WTC11 (cell line): ENCODE measurements around the gene BBS9. TPM values are rescaled to one million over a fixed set of nuclear protein-coding genes. Genes with fewer than 3 reads are reported as not detected.

Experiments
- ATAC-seq: fragments of 200-7000 bp; cut with Tn5 transposase; 2 replicates; pipeline ENCODE4 v1.10.0; 2021; ENCODE audit warnings: mild to moderate bottlenecking, moderate library complexity
- CTCF ChIA-PET: fragments of 300-600 bp; sonication (Branson Sonifier 250); formaldehyde crosslinking; loops from one replicate; lab custom pipeline; 2021; ENCODE audit warnings: antibody characterized with exemption; lab: Charles Lee
- POLR2A ChIA-PET: fragments of 350-600 bp; sonication (Branson Sonifier 250); formaldehyde crosslinking; loops from one replicate; lab custom pipeline; 2021; ENCODE audit warnings: antibody characterized with exemption; lab: Charles Lee
- DNase-seq: peaks from one replicate; pipeline ENCODE4 v3.0.0; 2021; ENCODE audit warnings: low spot score
- H3K27ac Mint-ChIP-seq: 2 replicates; pipeline ENCODE4 v1.8.0; 2021; ENCODE audit warnings: mixed read lengths
- H3K27me3 Mint-ChIP-seq: 2 replicates; pipeline ENCODE4 v1.8.0; 2021; ENCODE audit warnings: low read depth, mild to moderate bottlenecking, moderate library complexity, mixed read lengths
- H3K36me3 Mint-ChIP-seq: 2 replicates; pipeline ENCODE4 v1.8.0; 2021; ENCODE audit warnings: mixed read lengths
- H3K4me1 Mint-ChIP-seq: 2 replicates; pipeline ENCODE4 v1.8.0; 2022; ENCODE audit warnings: mixed read lengths
- H3K4me3 Mint-ChIP-seq: 2 replicates; pipeline ENCODE4 v1.8.0; 2021; ENCODE audit warnings: mild to moderate bottlenecking, moderate library complexity, mixed read lengths
- H3K9me3 Mint-ChIP-seq: 2 replicates; pipeline ENCODE4 v1.8.0; 2021; ENCODE audit warnings: mixed read lengths
- ATF1 ChIP-seq: sonication (generic); formaldehyde crosslinking; IDR thresholded peaks from 2 replicates; pipeline ENCODE4 v1.8.1; 2023; ENCODE audit warnings: mild to moderate bottlenecking, moderate library complexity, missing genetic modification reagents
- CBFB ChIP-seq: sonication (generic); formaldehyde crosslinking; IDR thresholded peaks from 2 replicates; pipeline ENCODE4 v1.8.1; 2022; ENCODE audit warnings: mild to moderate bottlenecking, low read depth, missing genetic modification reagents
- FOXP1 ChIP-seq: sonication (generic); formaldehyde crosslinking; IDR thresholded peaks from 2 replicates; pipeline ENCODE4 v1.8.0; 2022; ENCODE audit warnings: missing genetic modification reagents, mild to moderate bottlenecking, moderate library complexity, borderline replicate concordance
- GTF2I ChIP-seq: fragments of 250-450 bp; sonication (Bioruptor Pico); conservative IDR thresholded peaks from 2 replicates; pipeline ENCODE4 v1.4.0; 2021; ENCODE audit warnings: mild to moderate bottlenecking
- NFATC4 ChIP-seq: fragments of 250-450 bp; sonication (Bioruptor Pico); IDR thresholded peaks from 2 replicates; pipeline ENCODE4 v1.9.0; 2021; ENCODE audit warnings: mild to moderate bottlenecking
- NR1H2 ChIP-seq: sonication (generic); formaldehyde crosslinking; IDR thresholded peaks from 2 replicates; pipeline ENCODE4 v1.9.0; 2021; ENCODE audit warnings: mild to moderate bottlenecking, moderate library complexity, missing genetic modification reagents
- NR3C1 ChIP-seq: sonication (generic); formaldehyde crosslinking; conservative IDR thresholded peaks from 2 replicates; pipeline ENCODE4 v1.8.1; 2023; ENCODE audit warnings: low read depth, mild to moderate bottlenecking, missing genetic modification reagents
- TEAD4 ChIP-seq: sonication (generic); formaldehyde crosslinking; IDR thresholded peaks from 2 replicates; pipeline ENCODE4 v1.8.0; 2022; ENCODE audit warnings: mild to moderate bottlenecking, missing genetic modification reagents
- ZBTB21 ChIP-seq: sonication (generic); formaldehyde crosslinking; IDR thresholded peaks from 2 replicates; pipeline ENCODE4 v1.8.1; 2023; ENCODE audit warnings: mild to moderate bottlenecking, missing genetic modification reagents, borderline replicate concordance
- ZNF671 ChIP-seq: fragments of 250-450 bp; sonication (Bioruptor Pico); IDR thresholded peaks from 2 replicates; pipeline ENCODE4 v1.8.0; 2021; ENCODE audit warnings: mild to moderate bottlenecking
- total RNA-seq: library from RNA; stranded (reverse); gene quantifications from 3 replicates; pipeline ENCODE4 v1.2.3, GENCODE V29; 2021
- TF ChIP-seq, protein P1 (sequence below): fragments of 200-600 bp; IDR thresholded peaks from 2 replicates; pipeline ENCODE4 v1.8.0; 2022; ENCODE audit warnings: antibody characterized with exemption
- TF ChIP-seq, protein P2 (sequence below): sonication (generic); formaldehyde crosslinking; IDR thresholded peaks from 2 replicates; pipeline ENCODE4 v1.8.0; 2022; ENCODE audit warnings: mild to moderate bottlenecking, missing genetic modification reagents
- TF ChIP-seq, protein P3 (sequence below): sonication (generic); formaldehyde crosslinking; IDR thresholded peaks from 2 replicates; pipeline ENCODE4 v1.8.0; 2022; ENCODE audit warnings: mild to moderate bottlenecking, missing genetic modification reagents
- TF ChIP-seq, protein P4 (sequence below): fragments of 250-450 bp; sonication (Bioruptor Pico); IDR thresholded peaks from 2 replicates; pipeline ENCODE4 v1.9.0; 2021; ENCODE audit warnings: moderate library complexity, mild to moderate bottlenecking, inconsistent platforms, borderline replicate concordance
- TF ChIP-seq, protein P5 (sequence below): sonication (generic); formaldehyde crosslinking; conservative IDR thresholded peaks from 2 replicates; pipeline ENCODE4 v1.8.1; 2023; ENCODE audit warnings: mild to moderate bottlenecking, low read depth, missing genetic modification reagents, moderate library complexity
- TF ChIP-seq, protein P6 (sequence below): sonication (generic); formaldehyde crosslinking; IDR thresholded peaks from 2 replicates; pipeline ENCODE4 v1.8.1; 2022; ENCODE audit warnings: mild to moderate bottlenecking, moderate library complexity, missing genetic modification reagents

BBS9 gene
- total RNA-seq, 1 experiment from 2014 or later, result 56.6 TPM

DNA sequence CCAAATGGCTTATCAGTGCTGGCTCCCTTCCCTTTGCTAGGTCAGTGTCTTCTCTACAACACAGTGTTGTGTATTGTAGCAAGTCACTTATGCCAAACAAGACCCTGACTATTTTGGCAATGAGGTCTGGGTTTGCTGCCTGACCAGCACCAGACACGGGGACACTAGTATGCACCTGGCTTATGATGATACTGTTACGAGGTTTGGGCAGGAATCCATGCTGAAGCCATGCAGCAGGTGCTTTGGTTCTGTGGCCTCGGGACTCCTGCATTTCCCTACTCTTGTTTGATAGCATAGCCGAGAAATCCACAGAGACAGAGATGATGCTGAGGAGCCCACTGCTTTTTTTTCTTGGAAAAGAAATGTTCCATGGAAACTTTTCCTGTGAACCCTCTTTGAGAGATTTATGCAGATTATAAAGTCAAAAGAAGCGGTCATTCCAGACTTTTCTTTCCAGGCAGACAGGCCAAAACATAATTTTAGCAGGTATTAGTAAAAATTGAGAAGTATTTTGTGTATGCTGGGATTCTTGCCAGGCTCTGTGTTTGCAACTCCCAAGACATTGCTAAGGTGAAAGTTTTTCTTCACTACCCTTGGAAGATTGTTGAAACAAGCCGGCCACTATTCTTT, 291.1 kb downstream of the BBS9 start:
- ATAC-seq (no peak), DNase-seq (no peak)
- Mint-ChIP-seq H3K4me1 (peaks cover 18% of the 10 kb centered on the region), H3K36me3 (no peaks in the 10 kb centered on the region), H3K4me3 (no peak overlapping the region), H3K9me3 (no peaks in the 10 kb centered on the region), H3K27me3 (no peaks in the 10 kb centered on the region), H3K27ac (no peak overlapping the region; the same call in 1 of the 2 replicates)
- TF ChIP-seq, protein P1, sequence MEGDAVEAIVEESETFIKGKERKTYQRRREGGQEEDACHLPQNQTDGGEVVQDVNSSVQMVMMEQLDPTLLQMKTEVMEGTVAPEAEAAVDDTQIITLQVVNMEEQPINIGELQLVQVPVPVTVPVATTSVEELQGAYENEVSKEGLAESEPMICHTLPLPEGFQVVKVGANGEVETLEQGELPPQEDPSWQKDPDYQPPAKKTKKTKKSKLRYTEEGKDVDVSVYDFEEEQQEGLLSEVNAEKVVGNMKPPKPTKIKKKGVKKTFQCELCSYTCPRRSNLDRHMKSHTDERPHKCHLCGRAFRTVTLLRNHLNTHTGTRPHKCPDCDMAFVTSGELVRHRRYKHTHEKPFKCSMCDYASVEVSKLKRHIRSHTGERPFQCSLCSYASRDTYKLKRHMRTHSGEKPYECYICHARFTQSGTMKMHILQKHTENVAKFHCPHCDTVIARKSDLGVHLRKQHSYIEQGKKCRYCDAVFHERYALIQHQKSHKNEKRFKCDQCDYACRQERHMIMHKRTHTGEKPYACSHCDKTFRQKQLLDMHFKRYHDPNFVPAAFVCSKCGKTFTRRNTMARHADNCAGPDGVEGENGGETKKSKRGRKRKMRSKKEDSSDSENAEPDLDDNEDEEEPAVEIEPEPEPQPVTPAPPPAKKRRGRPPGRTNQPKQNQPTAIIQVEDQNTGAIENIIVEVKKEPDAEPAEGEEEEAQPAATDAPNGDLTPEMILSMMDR, result no peak
- TF ChIP-seq NR1H2 (CRISPR knock-in tag) (no peak), ATF1 (CRISPR knock-in tag) (no peak)
- TF ChIP-seq, protein P2, sequence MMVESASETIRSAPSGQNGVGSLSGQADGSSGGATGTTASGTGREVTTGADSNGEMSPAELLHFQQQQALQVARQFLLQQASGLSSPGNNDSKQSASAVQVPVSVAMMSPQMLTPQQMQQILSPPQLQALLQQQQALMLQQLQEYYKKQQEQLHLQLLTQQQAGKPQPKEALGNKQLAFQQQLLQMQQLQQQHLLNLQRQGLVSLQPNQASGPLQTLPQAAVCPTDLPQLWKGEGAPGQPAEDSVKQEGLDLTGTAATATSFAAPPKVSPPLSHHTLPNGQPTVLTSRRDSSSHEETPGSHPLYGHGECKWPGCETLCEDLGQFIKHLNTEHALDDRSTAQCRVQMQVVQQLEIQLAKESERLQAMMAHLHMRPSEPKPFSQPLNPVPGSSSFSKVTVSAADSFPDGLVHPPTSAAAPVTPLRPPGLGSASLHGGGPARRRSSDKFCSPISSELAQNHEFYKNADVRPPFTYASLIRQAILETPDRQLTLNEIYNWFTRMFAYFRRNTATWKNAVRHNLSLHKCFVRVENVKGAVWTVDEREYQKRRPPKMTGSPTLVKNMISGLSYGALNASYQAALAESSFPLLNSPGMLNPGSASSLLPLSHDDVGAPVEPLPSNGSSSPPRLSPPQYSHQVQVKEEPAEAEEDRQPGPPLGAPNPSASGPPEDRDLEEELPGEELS, result no peak
- TF ChIP-seq, protein P3, sequence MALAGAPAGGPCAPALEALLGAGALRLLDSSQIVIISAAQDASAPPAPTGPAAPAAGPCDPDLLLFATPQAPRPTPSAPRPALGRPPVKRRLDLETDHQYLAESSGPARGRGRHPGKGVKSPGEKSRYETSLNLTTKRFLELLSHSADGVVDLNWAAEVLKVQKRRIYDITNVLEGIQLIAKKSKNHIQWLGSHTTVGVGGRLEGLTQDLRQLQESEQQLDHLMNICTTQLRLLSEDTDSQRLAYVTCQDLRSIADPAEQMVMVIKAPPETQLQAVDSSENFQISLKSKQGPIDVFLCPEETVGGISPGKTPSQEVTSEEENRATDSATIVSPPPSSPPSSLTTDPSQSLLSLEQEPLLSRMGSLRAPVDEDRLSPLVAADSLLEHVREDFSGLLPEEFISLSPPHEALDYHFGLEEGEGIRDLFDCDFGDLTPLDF, result no peak
- TF ChIP-seq, protein P4, sequence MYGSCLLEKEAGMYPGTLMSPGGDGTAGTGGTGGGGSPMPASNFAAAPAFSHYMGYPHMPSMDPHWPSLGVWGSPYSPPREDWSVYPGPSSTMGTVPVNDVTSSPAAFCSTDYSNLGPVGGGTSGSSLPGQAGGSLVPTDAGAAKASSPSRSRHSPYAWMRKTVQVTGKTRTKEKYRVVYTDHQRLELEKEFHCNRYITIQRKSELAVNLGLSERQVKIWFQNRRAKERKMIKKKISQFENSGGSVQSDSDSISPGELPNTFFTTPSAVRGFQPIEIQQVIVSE (CRISPR knock-in tag), result no peak
- CTCF ChIA-PET, result no interaction called here
- POLR2A ChIA-PET, result no interaction called here

DNA sequence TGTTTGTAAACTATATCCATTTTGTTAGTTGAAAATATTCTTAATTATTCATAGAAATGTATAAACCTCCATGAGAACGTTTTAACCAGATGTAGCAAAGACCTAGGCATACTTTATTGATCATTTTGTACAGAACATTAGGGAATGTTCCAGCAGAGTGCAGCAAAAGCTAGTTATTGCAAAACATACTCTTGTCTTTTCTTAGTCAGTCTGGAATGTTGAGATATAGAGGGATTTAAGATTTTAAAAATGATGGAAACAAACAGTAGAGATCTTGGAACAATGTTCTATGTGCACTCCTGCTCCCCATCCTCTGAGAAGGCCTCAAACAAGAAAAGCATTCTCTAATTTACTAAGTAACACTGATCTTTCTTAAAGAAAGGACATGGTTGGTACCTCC, 292.1 kb downstream of the BBS9 start:
- POLR2A ChIA-PET, result no interaction called here
- no peaks in the 10 kb centered on the region for H3K9me3 Mint-ChIP-seq
- no peak for DNase-seq
- H3K4me3 Mint-ChIP-seq, result no peak overlapping the region
- H3K27me3 Mint-ChIP-seq, result no peaks in the 10 kb centered on the region
- H3K4me1 Mint-ChIP-seq, result peaks cover 18% of the 10 kb centered on the region
- CTCF ChIA-PET, result no interaction called here
- no peaks in the 10 kb centered on the region for H3K36me3 Mint-ChIP-seq
- H3K27ac Mint-ChIP-seq, result no peak overlapping the region
- TF ChIP-seq NR3C1 (CRISPR knock-in tag) (no peak), CBFB (CRISPR knock-in tag) (no peak), GTF2I (CRISPR knock-in tag) (no peak), ZBTB21 (CRISPR knock-in tag) (no peak), FOXP1 (CRISPR knock-in tag) (no peak), ZNF671 (no peak)
- TF ChIP-seq, protein P5, sequence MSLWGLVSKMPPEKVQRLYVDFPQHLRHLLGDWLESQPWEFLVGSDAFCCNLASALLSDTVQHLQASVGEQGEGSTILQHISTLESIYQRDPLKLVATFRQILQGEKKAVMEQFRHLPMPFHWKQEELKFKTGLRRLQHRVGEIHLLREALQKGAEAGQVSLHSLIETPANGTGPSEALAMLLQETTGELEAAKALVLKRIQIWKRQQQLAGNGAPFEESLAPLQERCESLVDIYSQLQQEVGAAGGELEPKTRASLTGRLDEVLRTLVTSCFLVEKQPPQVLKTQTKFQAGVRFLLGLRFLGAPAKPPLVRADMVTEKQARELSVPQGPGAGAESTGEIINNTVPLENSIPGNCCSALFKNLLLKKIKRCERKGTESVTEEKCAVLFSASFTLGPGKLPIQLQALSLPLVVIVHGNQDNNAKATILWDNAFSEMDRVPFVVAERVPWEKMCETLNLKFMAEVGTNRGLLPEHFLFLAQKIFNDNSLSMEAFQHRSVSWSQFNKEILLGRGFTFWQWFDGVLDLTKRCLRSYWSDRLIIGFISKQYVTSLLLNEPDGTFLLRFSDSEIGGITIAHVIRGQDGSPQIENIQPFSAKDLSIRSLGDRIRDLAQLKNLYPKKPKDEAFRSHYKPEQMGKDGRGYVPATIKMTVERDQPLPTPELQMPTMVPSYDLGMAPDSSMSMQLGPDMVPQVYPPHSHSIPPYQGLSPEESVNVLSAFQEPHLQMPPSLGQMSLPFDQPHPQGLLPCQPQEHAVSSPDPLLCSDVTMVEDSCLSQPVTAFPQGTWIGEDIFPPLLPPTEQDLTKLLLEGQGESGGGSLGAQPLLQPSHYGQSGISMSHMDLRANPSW (CRISPR knock-in tag), result no peak
- no peak for ATAC-seq

DNA sequence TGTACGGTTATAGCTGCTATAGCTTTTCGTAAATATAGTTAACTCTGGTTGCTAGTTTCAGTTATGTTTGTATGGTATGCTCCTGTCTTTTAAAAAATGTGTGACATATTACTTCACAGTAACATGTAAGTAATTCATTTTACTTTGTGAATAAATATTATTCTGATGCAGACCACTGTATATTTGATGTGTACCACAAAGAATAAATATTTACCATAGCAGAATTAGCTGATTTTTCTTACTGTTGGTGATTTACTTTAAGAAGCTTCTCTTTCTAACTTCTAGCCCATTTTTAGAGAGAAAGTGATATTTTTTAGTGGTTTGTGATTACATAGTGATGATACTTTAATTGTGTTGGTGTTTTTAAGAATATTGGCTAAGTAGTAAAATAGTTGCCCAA, 292.8 kb downstream of the BBS9 start:
- Mint-ChIP-seq H3K4me1 (peaks cover 18% of the 10 kb centered on the region), H3K27ac (no peak overlapping the region), H3K4me3 (no peak overlapping the region), H3K27me3 (no peaks in the 10 kb centered on the region), H3K36me3 (no peaks in the 10 kb centered on the region)
- ATAC-seq, result no peak
- TF ChIP-seq, protein P6, sequence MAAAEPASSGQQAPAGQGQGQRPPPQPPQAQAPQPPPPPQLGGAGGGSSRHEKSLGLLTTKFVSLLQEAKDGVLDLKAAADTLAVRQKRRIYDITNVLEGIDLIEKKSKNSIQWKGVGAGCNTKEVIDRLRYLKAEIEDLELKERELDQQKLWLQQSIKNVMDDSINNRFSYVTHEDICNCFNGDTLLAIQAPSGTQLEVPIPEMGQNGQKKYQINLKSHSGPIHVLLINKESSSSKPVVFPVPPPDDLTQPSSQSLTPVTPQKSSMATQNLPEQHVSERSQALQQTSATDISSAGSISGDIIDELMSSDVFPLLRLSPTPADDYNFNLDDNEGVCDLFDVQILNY (CRISPR knock-in tag), result no peak
- TF ChIP-seq NFATC4 (CRISPR knock-in tag), result no peak
- TF ChIP-seq TEAD4 (CRISPR knock-in tag), result no peak
- TF ChIP-seq, all 79 proteins: peak for 0
- POLR2A ChIA-PET, result no interaction called here
- no peak for DNase-seq
- CTCF ChIA-PET, result interaction anchor here (0.8 to 1.6 kb wide), 2 partner anchors 38 to 88 kb away, joined by 3 to 8 read pairs; no protein-coding TSS in a partner anchor
- no peaks in the 10 kb centered on the region for H3K9me3 Mint-ChIP-seq
